Measurements from ENCODE around the gene S100A12.

The S100A12 gene

DNA sequence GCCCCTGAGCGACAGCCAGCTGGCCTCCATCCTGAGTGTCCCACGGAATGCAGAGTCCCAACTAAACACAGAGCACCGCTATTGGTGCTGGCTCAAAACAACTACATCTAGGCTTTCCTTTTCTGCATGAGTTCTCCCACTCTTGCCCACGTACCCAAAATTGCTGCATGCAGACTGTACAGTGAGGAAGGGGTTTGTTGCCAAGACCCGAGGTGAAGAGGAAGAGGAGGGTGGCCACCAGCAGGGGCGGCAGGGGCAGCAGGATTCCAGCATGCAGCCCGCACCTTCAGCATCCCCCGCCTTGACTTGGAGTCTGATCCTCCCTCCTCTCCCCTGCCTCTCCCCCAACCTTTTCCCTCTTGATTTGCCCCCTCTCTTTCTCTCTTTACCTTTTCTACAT is 9.7 kb downstream of the S100A12 start:
- DNase-seq, result no peak

DNA sequence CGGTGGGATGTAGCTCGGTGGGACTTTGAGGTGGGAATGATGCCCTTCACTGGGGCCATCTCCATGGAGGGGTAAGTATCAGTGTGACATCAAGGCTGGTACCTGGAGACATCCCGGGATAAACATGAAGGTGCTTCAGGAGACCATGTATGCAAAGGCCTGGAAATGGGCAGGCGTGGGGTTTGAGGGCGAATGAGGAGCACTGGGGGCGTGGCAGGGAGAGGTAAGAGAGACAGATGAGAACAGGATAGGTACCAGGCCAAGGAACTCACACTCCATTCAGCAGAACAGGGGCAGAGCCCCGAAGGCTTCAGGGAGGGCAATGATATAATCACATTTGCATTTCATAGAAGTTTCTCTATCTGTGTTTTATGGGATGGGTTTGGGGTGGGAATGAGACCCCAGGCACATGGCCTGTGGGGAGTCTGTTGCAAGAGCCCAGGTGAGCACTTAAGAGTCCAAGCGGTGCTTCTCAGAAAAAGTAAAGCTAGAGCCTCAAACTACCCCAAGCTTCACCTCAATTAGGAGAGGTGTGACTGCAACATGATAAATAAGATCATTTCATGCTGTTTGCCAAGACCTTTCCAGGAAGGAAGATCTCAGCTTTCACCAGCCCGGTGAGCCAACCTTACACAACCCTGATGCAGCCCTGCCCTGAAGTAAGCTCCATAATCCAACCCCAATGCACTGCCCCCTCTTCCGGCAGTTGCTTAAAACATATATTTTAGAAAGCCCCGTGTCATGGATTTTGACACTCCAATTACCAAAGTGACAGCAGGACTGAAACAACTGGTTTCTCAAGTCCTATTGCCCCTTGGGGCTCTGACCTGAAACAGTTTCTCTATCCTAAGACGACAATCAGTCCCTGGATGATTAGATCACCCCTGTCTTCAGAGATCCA is 10.4 kb downstream of the S100A12 start:
- DNase-seq, result no peak

DNA sequence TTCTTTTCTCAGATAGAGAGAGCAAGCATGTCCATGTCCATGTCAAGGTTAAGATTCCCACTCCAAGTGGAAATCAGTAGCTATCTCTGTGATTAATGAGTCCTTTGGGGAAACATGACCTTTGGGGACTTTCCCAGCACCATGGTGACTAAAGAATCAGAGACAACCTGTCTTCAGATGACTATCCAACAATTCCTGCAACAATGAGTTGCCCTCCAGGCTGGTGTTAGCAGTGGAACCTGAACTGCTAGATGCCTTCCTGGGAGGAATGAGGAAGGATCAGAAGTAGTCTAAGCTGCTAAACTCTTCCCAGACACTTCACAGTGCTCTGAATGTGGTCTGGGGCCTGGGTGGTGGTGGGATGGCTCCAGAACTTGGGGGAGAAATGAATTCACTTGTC is 11.3 kb downstream of the S100A12 start:
- no peak for DNase-seq

DNA sequence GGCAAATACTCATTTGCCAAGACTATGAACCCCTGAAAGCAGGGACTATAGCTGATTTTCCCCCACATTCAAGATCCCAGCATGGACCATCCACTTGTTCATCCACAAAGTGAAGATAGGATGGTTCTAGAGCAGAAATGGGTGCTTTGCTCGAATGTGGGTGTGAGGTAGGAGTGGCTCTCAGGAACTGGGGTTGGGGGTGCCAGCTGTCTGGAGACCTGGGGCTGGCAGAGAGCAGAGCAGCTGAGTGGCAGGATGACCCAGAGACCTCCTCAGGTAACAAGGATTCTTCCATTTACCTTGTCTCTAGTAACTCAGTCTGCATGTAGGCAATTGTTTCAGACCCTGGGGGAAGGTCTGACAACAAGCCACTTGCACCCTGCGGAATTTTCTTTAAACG is 11.8 kb downstream of the S100A12 start:
- DNase-seq, result no peak

DNA sequence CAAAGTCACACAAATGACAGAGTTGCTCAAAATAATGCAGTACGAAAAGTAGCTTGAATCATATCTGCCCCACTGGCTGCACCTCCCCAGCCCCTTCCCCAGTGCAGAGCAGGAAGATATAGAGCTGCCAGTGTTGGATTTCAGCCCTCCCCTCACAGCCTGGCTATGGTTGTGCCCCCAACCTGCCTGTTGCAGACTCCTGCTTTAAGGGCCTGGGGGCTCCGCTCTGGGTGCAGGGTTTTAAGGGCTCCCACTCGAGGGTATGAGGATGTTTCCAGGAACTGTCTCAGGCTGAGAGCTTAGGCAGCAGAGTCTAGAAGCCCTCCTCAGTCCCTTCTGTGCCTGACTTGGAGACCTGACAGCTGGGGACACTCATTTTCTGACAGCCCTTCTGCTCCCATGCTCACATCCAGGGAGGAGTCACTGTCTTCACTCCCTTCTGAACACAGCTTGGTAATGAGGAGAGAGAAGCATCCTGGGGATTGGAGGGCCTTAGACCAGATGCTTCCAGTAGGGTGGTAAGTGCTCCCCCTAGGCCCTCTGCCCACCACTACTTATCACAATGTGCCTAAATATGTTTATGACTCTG is 13.1 kb downstream of the S100A12 start:
- no peak for DNase-seq

DNA sequence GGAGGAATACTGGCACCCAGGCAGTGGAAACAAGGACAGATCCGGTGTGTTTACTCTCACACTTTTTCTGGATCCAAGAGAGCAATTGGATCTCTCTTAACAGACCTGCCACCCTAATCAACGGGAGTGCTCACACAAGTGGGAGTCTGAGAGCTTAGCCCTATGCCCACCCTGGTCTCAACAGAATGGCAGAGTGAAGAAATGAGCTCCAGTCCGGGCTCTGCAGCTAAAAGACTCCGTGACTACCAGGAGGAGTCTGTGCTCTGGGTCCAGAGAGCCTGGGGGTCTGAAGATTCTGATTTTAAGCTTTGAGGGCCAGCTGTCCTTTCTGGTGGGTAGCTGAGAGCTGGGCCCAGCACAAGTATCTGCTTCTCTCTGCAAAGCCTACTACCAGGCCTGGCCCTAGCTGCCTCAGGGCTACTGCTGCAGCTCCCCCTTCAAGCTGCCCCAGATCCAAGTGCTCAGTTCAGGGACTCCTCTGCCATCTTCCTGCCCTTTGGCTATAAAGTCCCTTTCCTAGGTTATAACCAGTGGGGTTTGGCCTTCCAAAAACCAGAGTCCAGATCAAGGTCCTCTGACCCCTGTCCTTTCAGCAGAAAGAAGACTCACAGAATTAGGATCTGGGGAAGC is 13.8 kb downstream of the S100A12 start:
- no peak for DNase-seq

DNA sequence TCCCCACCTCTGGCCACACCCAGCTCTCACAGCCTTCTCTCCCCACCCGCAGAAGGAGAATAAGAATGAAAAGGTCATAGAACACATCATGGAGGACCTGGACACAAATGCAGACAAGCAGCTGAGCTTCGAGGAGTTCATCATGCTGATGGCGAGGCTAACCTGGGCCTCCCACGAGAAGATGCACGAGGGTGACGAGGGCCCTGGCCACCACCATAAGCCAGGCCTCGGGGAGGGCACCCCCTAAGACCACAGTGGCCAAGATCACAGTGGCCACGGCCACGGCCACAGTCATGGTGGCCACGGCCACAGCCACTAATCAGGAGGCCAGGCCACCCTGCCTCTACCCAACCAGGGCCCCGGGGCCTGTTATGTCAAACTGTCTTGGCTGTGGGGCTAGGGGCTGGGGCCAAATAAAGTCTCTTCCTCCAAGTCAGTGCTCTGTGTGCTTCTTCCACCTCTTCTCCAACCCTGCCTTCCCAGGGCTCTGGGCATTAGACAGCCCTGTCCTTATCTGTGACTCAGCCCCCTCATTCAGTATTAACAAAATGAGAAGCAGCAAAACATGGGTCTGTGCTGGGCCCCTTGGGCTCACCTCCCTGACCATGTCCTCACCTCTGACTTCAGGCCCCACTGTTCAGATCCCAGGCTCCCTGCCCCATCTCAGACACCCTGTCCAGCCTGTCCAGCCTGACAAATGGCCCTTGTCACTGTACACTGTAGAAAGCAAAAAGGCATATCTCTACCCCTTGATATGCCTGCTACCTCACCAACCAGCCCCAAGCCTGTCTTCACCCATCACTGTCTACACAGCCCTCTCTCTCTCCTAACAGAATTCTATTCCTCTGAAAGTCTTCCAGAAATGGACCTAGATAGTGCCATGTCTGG is 14.6 kb downstream of the S100A12 start:
- no peak for DNase-seq

DNA sequence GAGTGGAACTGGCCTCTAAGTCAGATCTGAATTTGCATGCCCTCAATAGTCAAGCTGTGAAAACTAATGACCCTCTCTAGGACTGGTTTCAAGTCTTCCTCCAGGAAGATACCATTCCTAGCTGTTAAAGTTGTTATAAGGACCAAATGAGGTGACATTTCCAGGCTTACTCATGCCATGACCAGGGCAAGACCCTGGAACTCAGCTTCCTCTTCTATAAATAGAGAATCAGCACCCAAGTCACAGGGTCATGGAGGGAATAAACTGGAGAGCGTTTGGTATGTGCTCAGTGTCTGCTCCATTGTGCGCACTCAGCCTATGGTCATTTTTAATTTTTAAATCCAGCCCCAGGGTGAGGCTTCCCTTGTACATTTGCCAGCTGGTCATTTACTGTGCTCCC is 15.2 kb downstream of the S100A12 start:
- DNase-seq, result no peak

DNA sequence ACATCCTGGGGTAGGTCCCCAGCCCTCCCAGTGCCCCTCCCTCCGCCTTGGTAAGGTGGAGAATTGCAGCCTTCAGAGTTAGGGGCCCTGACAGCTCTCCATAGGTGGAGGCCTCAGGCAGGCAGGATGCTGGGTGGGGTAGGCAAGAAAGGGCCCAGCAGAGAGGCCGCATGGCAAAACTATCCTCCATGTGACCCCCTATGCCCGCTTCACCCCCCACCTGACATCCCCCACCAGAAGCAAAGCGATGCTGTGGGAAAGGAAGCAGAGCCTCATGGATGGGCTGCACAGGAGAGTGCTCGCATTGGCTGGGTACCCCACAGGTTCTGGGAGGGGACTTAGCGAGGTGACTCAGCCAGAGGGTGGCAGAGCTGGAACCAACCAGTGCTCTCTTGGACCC is 16.2 kb downstream of the S100A12 start:
- no peak for DNase-seq

DNA sequence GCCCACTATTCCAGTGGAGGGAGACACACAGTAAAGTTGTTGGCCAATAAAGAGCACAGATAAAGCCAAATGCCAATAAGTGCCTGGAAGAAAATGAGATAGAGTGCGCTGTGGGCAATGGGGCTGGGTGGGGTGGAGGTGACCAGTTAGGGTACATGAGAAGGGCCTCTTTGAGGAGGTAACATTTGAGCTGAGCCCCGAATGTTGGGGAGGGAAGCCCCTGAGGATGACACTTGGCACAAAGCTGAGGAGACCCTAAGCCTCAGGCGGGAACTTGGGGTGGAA is 16.8 kb downstream of the S100A12 start:
- no peak for DNase-seq

DNA sequence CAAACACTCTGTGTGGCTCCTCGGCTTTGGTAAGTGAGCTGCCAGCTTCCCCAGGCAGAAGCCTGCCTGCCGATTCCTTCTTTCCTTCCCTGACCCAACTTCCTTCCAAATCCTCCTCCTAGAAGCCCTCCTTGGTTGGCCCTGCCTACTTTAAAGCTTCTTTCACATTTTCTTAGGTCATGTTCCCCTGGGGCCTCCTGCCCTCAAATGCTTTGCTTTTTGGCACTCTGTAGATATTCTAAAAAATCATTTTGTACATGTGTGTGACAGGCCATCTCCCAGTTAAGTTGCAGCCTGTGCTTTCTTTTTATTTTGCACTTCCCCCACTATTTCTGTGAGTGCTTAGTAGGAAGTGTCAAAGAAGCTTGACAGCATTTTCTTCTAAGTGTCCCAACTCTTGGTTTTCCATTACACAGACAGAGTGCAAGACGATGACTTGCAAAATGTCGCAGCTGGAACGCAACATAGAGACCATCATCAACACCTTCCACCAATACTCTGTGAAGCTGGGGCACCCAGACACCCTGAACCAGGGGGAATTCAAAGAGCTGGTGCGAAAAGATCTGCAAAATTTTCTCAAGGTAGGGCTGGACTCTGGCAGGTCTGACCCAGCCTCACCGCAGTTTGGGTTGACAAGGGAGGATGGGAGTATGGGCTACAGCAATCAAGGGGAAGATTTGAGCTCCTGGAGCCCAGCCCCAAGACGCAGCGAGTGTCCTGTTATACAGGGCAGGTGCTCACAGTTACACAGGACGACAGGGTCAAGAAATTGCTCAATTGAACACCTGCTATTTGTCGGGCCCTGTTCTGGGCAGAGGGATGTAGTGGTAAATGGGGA is 17.3 kb downstream of the S100A12 start, which contains the start of gene S100A9:
Gene S100A9 (plus strand): TSS at position 2 of the 838 bp plus-strand sequence. CDS start 430 bp downstream, at position 432.
- peak; percentile 38 for DNase-seq

DNA sequence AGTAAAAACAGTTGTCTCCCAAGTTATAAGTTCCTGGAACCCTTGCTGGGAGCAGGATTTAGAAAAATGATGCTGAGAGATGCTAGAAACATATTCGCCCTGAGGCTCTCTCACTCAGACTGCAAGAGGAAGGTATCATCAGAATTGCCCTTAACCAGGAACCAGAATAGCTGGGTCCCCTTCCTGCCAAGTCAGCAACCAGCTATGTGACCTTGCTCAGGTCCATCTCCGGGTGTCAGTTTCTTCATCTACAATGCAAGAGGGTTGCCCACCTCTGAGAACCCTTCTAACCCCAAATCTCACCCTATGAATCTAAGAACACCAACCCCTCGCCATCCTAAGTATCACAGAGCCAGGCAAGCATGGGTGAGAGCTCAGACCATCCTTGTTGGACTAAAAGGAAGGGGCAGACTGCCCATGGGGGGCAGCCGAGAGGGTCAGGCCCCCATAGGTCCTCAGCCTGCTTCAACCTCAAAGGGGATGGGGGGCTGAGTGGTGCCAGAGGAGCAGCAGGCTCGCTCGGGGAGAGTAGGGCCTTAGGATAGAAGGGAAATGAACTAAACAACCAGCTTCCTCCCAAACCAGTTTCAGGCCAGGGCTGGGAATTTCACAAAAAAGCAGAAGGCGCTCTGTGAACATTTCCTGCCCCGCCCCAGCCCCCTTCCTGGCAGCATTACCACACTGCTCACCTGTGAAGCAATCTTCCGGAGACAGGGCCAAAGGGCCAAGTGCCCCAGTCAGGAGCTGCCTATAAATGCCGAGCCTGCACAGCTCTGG is 18.2 kb downstream of the S100A12 start:
- DNase-seq, result peak; percentile 47

DNA sequence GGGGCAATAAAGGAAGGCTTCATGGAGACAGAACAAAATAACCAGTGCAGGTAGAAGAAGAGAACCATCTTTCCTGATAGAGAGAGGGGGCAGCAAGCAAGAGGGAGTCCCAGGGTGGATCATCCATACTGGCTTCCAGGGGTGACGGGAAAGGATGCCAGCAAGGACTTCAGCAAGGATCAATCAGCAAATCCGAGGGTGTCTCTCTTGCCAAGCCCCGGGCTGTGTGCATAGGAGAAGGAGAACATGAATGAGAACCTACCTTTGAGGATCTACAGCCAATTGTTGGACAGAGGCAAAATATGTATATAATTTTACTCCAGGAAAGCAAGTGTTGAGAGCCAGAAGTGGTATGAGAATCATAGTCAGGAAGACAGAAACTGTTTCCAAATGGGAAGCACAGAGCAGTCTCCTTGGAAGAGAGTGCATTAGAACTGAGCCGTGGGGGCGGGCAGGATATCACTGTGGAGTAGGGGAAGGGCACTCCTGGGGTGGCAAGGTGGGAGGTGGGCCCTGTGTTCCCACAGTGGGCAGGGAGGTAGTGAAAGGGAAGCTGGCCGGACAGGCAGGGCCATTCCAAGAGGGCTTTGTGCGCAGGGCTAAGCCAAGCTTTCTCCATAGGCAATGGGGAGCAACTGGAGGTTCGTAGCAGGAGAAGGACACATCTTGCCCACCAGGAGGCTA is 18.9 kb downstream of the S100A12 start:
- DNase-seq, result no peak

DNA sequence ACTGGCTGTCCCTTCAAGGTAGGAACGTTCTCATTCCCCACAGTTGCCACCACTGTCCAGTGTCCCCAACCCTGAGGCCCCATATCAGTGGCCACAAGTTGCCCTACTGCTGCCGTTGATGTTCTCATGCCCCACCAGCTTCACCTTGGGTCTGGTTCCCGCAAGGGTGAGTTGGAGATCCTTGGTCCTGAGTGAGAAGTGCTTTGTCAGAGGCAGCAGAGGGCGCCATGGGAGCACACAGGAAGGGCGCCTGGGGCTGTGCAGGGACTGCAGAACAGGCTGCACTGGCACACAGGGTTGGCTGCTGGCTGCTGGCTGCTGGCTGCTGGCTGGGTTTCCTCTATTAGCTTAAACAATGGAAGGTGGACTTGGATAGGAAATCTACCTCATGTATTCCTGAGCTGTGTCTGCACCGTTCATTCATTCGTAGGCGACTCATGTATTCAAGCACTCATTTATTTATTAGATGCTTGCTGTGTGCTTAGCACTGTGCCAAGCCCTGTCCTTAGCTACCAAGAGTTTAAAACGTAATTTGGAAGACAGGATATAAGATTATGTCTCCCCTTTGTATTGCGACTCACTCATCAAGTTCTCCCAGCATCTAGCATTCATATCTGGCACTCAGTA is 19.9 kb downstream of the S100A12 start:
- DNase-seq, result peak; percentile 93

DNA sequence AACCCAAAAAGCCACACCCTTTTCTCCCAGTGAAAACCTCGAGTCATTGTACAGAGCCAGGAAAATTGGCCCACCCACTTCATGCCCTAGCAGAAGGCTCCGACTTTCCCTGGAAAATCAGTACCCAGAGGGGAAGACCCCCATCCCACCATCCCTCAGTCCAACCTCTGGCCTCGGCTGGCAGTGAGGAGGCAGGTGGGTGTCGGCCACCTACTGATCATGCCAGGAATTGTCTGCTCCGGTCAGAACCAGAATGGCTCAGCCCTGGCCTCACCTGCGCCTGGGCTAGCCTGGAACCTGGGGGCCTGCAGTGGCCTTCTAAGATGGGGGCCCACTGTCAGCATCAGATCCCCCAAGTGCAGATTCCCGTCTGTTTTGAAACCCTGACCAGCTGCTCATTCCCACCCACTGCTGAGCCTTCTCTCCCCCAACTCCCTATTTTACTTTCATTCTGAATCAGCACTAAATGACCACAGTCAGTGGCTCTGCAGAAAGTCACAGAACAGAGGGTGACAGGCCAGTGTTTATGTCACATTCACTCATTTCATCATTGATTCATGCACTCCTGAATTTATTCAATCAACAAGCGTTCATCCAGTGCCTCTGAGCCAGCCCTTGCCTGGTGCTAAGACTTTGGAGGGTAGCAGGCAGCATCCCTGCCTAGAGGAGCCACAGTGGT is 20.8 kb downstream of the S100A12 start:
- DNase-seq, result no peak

DNA sequence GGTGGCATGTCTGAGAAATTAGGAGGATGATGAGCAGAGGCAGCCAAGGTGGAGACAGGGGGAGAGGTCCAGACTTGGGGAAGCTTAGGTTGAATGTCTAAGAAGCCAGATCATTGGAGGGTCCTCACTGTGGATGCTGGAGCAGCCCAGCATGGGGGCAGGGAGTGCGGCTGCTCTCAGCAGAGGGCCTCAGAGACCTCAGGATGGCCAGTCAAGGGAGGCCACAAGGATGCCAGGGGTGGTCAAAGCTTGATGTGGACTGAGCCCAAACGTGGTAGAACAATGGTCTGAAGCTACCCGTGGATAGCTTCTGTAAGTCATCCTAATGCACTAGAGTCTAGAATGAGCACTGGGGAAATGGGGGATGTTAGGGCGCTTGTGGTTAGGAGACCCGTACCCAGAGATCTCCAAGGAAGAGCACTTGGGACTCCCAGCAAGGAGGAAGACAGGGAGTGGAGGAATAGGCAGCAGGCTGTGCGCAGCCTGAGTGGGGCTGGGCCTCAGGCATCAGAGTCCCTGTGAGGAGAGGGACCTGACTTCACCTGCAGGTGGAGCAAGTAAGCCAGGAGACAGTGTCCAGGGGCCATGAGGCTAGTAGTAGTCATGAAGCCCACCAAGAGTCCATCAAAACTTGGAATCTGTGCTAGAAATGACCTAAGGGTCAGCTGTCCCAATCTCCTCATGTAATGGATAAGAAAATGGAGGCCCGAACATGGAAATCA is 22.0 kb downstream of the S100A12 start:
- peak; percentile 47 for DNase-seq

DNA sequence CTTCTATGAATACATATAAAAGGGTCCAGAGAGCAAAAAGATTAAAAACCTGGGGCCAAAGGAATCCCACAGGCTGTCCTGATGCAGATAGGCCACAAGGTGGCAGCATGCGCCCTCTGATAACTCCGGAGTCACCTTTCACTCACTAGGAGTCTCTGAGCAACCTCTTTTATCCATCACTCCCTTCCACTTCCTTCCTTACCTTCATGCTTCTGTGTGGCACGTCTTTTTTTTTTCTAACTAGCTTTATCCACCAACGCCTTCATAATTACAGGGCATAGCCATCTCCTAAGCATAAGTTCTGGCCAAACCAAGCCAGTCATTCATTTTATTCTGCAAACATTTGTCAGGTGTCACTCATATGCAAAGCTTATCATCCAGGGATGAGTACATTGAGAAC is 22.9 kb downstream of the S100A12 start:
- peak; percentile 85 for DNase-seq

DNA sequence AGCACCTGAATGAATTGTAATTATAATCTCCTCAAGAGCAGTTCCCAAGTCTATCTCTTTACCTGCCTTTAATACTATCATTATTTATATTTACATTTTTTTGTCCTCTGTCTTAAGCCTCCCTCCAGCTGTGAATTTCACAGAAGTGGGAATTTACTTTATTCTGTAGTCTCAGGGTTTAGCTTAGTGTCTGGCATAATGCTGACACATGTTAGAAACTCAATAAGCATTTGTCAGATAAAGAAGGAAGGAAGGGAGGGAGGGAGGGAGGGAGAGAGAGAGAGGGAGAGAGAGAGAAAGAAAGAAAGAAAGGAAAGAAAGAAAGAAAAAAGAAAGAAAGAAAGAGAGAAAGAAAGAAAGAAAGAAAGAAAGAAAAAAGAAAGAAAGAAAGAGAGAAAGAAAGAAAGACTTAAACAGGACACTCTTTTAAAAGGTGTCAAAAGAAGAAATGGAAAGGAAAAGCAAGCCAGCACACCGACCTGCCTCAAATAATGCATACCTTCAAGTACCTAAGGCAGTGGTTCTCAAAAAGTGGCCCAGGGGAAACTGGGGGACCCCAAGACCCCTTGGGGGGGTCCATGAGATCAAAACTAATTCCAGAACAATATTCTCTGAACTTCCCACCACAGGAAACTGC is 25.0 kb downstream of the S100A12 start:
- DNase-seq, result no peak
